Muscle layer of colon (tissue), 2 donors: Measurements from ENCODE around the gene CCDC127.
"Not testable (repeated sequence)": the region's sequence is repeated elsewhere in the genome, so short reads cannot be mapped to it uniquely, and the experiment has no call there.

ENCODE experiments used
- H3K27ac ChIP-seq: one replicate; pipeline ENCODE4 v1.7.0; 2013; ENCODE audit warnings: low read depth, mild to moderate bottlenecking, low read length, moderate library complexity
- H3K27me3 ChIP-seq, 2 donors: one replicate each; pipeline ENCODE4 v1.7.0; 2013; ENCODE audit warnings: low read length in 2 of 2, mild to moderate bottlenecking in 2 of 2; ENCODE audit not compliant: insufficient read depth in 2 of 2, control insufficient read depth in 1 of 2
- H3K36me3 ChIP-seq: one replicate; pipeline ENCODE4 v1.7.0; 2013; ENCODE audit warnings: mild to moderate bottlenecking, low read length; ENCODE audit not compliant: insufficient read depth
- H3K4me1 ChIP-seq: one replicate; pipeline ENCODE4 v1.7.0; 2013; ENCODE audit warnings: mild to moderate bottlenecking, low read length; ENCODE audit not compliant: insufficient read depth
- H3K4me3 ChIP-seq, 2 donors: one replicate each; pipeline ENCODE4 v1.7.0; 2013; ENCODE audit warnings: low read length in 2 of 2, low read depth in 1 of 2, mild to moderate bottlenecking in 1 of 2, moderate library complexity in 1 of 2
- H3K9ac ChIP-seq: one replicate; pipeline ENCODE4 v1.7.0; 2013; ENCODE audit warnings: low read length
- H3K9me3 ChIP-seq: one replicate; pipeline ENCODE4 v1.7.0; 2013; ENCODE audit warnings: mild to moderate bottlenecking, low read length
- donor health status: abdominal sarcoma.
- donor health status: Adenocarcinoma of cecum.

The CCDC127 gene

GRCh38 chr5:230711-231110 is 12.8 kb upstream of the CCDC127 start:
- Histone ChIP-seq H3K27me3 (no peaks in the 10 kb centered on the region), H3K27ac (no peak overlapping the region), H3K36me3 (peaks cover 71% of the 10 kb centered on the region), H3K4me3 (no peak overlapping the region), H3K4me1 (no peaks in the 10 kb centered on the region), H3K9me3 (no peaks in the 10 kb centered on the region), H3K9ac (no peak overlapping the region)

GRCh38 chr5:228886-229285 is 10.9 kb upstream of the CCDC127 start:
- Histone ChIP-seq H3K27me3 (no peaks in the 10 kb centered on the region), H3K36me3 (peaks cover 74% of the 10 kb centered on the region), H3K4me3 (no peak overlapping the region), H3K9ac (no peak overlapping the region), H3K9me3 (no peaks in the 10 kb centered on the region), H3K4me1 (no peaks in the 10 kb centered on the region), H3K27ac (no peak overlapping the region)

- H3K36me3 ChIP-seq, result peaks cover 67% of the 10 kb centered on the region
- not testable (repeated sequence) for H3K27me3 ChIP-seq, H3K9ac ChIP-seq, H3K4me3 ChIP-seq, H3K27ac ChIP-seq, H3K9me3 ChIP-seq, H3K4me1 ChIP-seq
Observed at GRCh38 chr5:227375-227774, 9.4 kb upstream of the CCDC127 start.

- H3K9me3 ChIP-seq, result no peaks in the 10 kb centered on the region
- H3K4me3 ChIP-seq, result no peak overlapping the region
- no peak overlapping the region for H3K9ac ChIP-seq
- H3K27me3 ChIP-seq, result no peaks in the 10 kb centered on the region
- H3K36me3 ChIP-seq, result peaks cover 52% of the 10 kb centered on the region
- H3K27ac ChIP-seq, result no peak overlapping the region
- H3K4me1 ChIP-seq, result peaks cover 6% of the 10 kb centered on the region
Observed at GRCh38 chr5:225334-225733, 7.4 kb upstream of the CCDC127 start.

GRCh38 chr5:223791-224190 is 5.8 kb upstream of the CCDC127 start:
- Histone ChIP-seq H3K27me3 (no peaks in the 10 kb centered on the region), H3K4me1 (peaks cover 6% of the 10 kb centered on the region), H3K4me3 (no peak overlapping the region), H3K27ac (no peak overlapping the region), H3K9ac (no peak overlapping the region), H3K9me3 (no peaks in the 10 kb centered on the region), H3K36me3 (peaks cover 40% of the 10 kb centered on the region)

- H3K27me3 ChIP-seq, H3K9ac ChIP-seq, H3K4me3 ChIP-seq, H3K4me1 ChIP-seq, H3K9me3 ChIP-seq, H3K27ac ChIP-seq: not testable (repeated sequence)
- peaks cover 36% of the 10 kb centered on the region for H3K36me3 ChIP-seq
Observed at GRCh38 chr5:222951-223715, 5.2 kb upstream of the CCDC127 start.

GRCh38 chr5:219991-220390 is 2.0 kb upstream of the CCDC127 start:
- Histone ChIP-seq H3K27me3 (no peaks in the 10 kb centered on the region), H3K27ac (no peak overlapping the region), H3K4me1 (peaks cover 6% of the 10 kb centered on the region), H3K4me3 (peak overlapping the region in 1 of 2 donors; percentile 62), H3K9me3 (no peaks in the 10 kb centered on the region), H3K9ac (peak overlapping the region; percentile 74), H3K36me3 (peaks cover 11% of the 10 kb centered on the region)

- H3K9ac ChIP-seq, result peak overlapping the region; percentile 74
Observed at GRCh38 chr5:219460-219863, 1.5 kb upstream of the CCDC127 start.

GRCh38 chr5:218457-219291 is 721 bp upstream of the CCDC127 start:
- peaks cover 1% of the 10 kb centered on the region for H3K36me3 ChIP-seq
- peak overlapping the region; percentile 62 to 93 for H3K4me3 ChIP-seq
- peak overlapping the region; percentile 88 for H3K27ac ChIP-seq
- no peaks in the 10 kb centered on the region for H3K27me3 ChIP-seq
- H3K9ac ChIP-seq, result peak overlapping the region; percentile 74
- H3K9me3 ChIP-seq, result no peaks in the 10 kb centered on the region
- peaks cover 6% of the 10 kb centered on the region for H3K4me1 ChIP-seq

More at GRCh38 chr5:219460-219863, 1.5 kb upstream of the CCDC127 start:
- Histone ChIP-seq H3K27ac (no peak overlapping the region), H3K9me3 (no peaks in the 10 kb centered on the region), H3K36me3 (peaks cover 5% of the 10 kb centered on the region), H3K27me3 (no peaks in the 10 kb centered on the region), H3K4me1 (peaks cover 6% of the 10 kb centered on the region), H3K4me3 (peak overlapping the region in 1 of 2 donors; percentile 62)

GRCh38 chr5:216076-216475 is 1.9 kb downstream of the CCDC127 start:
- not testable (repeated sequence) for H3K4me3 ChIP-seq, H3K4me1 ChIP-seq, H3K27ac ChIP-seq, H3K36me3 ChIP-seq, H3K9ac ChIP-seq, H3K9me3 ChIP-seq, H3K27me3 ChIP-seq

GRCh38 chr5:215256-215655 is 2.7 kb downstream of the CCDC127 start:
- not testable (repeated sequence) for H3K9me3 ChIP-seq, H3K27ac ChIP-seq, H3K27me3 ChIP-seq, H3K9ac ChIP-seq, H3K4me1 ChIP-seq, H3K4me3 ChIP-seq, H3K36me3 ChIP-seq
